ENCODE results near the gene DPH2. TPM values are rescaled to one million over a fixed set of nuclear protein-coding genes. Genes with fewer than 3 reads are reported as not detected.

DPH2 gene
- polyA plus RNA-seq, 1 of the 3 experiments (the other 2 are of a cell fraction) = 76.9 TPM

- 98% methylated on average over 9 of the region's 9 CpGs for WGBS (ENCODE audit: low lambda C conversion rate)
- H3K4me3 ChIP-seq (ENCODE audit: low read depth in 2 of 2, low read length in 1 of 2) = no peak overlapping the region
- peaks cover 8% of the 10 kb centered on the region for H3F3A ChIP-seq (replicated peaks; ENCODE audit: insufficient read depth)
- no peak overlapping the region for H2AFZ ChIP-seq (ENCODE audit: low read depth)
- peaks cover 8 to 58% of the 10 kb centered on the region in 2 experiments for H3K4me1 ChIP-seq (ENCODE audit: control insufficient read depth in 1 of 2, insufficient read depth in 2 of 2, low read depth in 1 of 2, low read length in 1 of 2)
- no peak overlapping the region for H3K9ac ChIP-seq
- CTCF ChIA-PET = interaction anchor here (0.7 to 20.6 kb wide), 6 partner anchors 8 to 287 kb away, joined by 3 to 598 read pairs (median 3); partner anchors contain the start of gene SLC6A9
- H3K27me3 ChIP-seq (ENCODE audit: insufficient read depth) = no peaks in the 10 kb centered on the region
- TF ChIP-seq RFX5 (IDR thresholded peaks at IDR 0.05; ENCODE audit: low read length) (no peak), EZH2phosphoT487 (IDR thresholded peaks at IDR 0.05; ENCODE audit: borderline replicate concordance, low read depth) (no peak), FOSL2 (IDR thresholded peaks at IDR 0.05; ENCODE audit: borderline replicate concordance, low read depth) (no peak), FOXM1 (IDR thresholded peaks at IDR 0.05; ENCODE audit: low read depth) (no peak), MXI1 (IDR thresholded peaks at IDR 0.05; ENCODE audit: low read depth, low read length) (no peak), TEAD4 (IDR thresholded peaks at IDR 0.05; ENCODE audit: borderline replicate concordance, insufficient read depth) (no peak), CHD2 (IDR thresholded peaks at IDR 0.05; ENCODE audit: low read length, partially characterized antibody) (no peak), SMC3 (IDR thresholded peaks at IDR 0.05; ENCODE audit: low read depth, low read length) (no peak), JUND (IDR thresholded peaks at IDR 0.05) (no peak)
- no peaks in the 10 kb centered on the region for H3K9me2 ChIP-seq
- no peak for DNase-seq
- no peaks in the 10 kb centered on the region for H4K20me1 ChIP-seq (ENCODE audit: insufficient read depth)
- H3K36me3 ChIP-seq (replicated peaks in 1 of 2; ENCODE audit: control insufficient read depth in 1 of 2, insufficient read depth in 2 of 2, low read length in 1 of 2) = no peaks in the 10 kb centered on the region
- POLR2A ChIA-PET = no interaction called here
- no peaks in the 10 kb centered on the region for H3K9me3 ChIP-seq
- H3K27ac ChIP-seq (ENCODE audit: low read depth in 2 of 2, low read length in 1 of 2) = no peak overlapping the region
- no peak overlapping the region for H3K4me2 ChIP-seq
- H3K79me2 ChIP-seq (ENCODE audit: insufficient read depth) = no peaks in the 10 kb centered on the region
These were observed 23.6 kb downstream of the DPH2 start for GRCh38 chr1:43993206-43993914.

- 97% methylated on average over 7 of the region's 7 CpGs for WGBS (ENCODE audit: low lambda C conversion rate)
- no peaks in the 10 kb centered on the region for H3K27me3 ChIP-seq (ENCODE audit: insufficient read depth)
- H3K4me2 ChIP-seq = no peak overlapping the region
- CTCF ChIA-PET = interaction anchor here (0.7 to 20.6 kb wide), 4 partner anchors 11 to 108 kb away, joined by 3 to 598 read pairs (median 4); partner anchors contain the start of gene SLC6A9
- no peaks in the 10 kb centered on the region for H3K36me3 ChIP-seq (replicated peaks in 1 of 2; ENCODE audit: control insufficient read depth in 1 of 2, insufficient read depth in 2 of 2, low read length in 1 of 2)
- H3K4me3 ChIP-seq (ENCODE audit: low read depth in 2 of 2, low read length in 1 of 2) = no peak overlapping the region
- H3K9ac ChIP-seq = no peak overlapping the region
- peaks cover 8 to 65% of the 10 kb centered on the region in 2 experiments for H3K4me1 ChIP-seq (ENCODE audit: control insufficient read depth in 1 of 2, insufficient read depth in 2 of 2, low read depth in 1 of 2, low read length in 1 of 2)
- no peaks in the 10 kb centered on the region for H3K79me2 ChIP-seq (ENCODE audit: insufficient read depth)
- TF ChIP-seq SIN3A (IDR thresholded peaks at IDR 0.05; ENCODE audit: borderline replicate concordance, low read depth, low read length) = no peak
- no peaks in the 10 kb centered on the region for H3K9me3 ChIP-seq
- H3K27ac ChIP-seq (ENCODE audit: low read depth in 2 of 2, low read length in 1 of 2) = no peak overlapping the region; a peak in 1 of 4 replicates
- peaks cover 8% of the 10 kb centered on the region for H3F3A ChIP-seq (replicated peaks; ENCODE audit: insufficient read depth)
- no peak for DNase-seq
- no peak overlapping the region for H2AFZ ChIP-seq (ENCODE audit: low read depth)
- POLR2A ChIA-PET = no interaction called here
- no peaks in the 10 kb centered on the region for H3K9me2 ChIP-seq
- no peaks in the 10 kb centered on the region for H4K20me1 ChIP-seq (ENCODE audit: insufficient read depth)
These were observed 24.3 kb downstream of the DPH2 start for GRCh38 chr1:43994071-43994470.

All from SK-N-SH (cell line).